ENCODE measurements around the gene CENPK.
A peak's percentile ranks its signal among the peaks of the same experiment; 100 is the strongest.
"Not testable (repeated sequence)": the region's sequence is repeated elsewhere in the genome, so short reads cannot be mapped to it uniquely, and the experiment has no call there.

Gene CENPK

GRCh38 chr5:65508978-65509377 lies 54.0 kb downstream of the CENPK start:
- no peak for DNase-seq (ENCODE audit: low read depth in 2 of 2)

- DNase-seq (ENCODE audit: low read depth in 2 of 2) = no peak
Measured at GRCh38 chr5:65506961-65507360, 56.0 kb downstream of the CENPK start.

GRCh38 chr5:65489119-65489518 lies 73.8 kb downstream of the CENPK start:
- no peak for DNase-seq (ENCODE audit: low read depth in 2 of 2)

- DNase-seq (ENCODE audit: low read depth in 2 of 2) = not testable (repeated sequence)
Measured at GRCh38 chr5:65488038-65488687, 74.8 kb downstream of the CENPK start.

- DNase-seq (ENCODE audit: low read depth in 2 of 2) = not testable (repeated sequence)
Measured at GRCh38 chr5:65486803-65487202, 76.2 kb downstream of the CENPK start.

- DNase-seq (ENCODE audit: low read depth in 2 of 2) = no peak
Measured at GRCh38 chr5:65485405-65485804, 77.6 kb downstream of the CENPK start.

GRCh38 chr5:65483546-65484346 lies 79.2 kb downstream of the CENPK start:
- no peak for DNase-seq (ENCODE audit: low read depth in 2 of 2)

GRCh38 chr5:65482736-65483545 lies 80.0 kb downstream of the CENPK start:
- no peak for DNase-seq (ENCODE audit: low read depth in 2 of 2)

GRCh38 chr5:65482296-65482735 lies 80.7 kb downstream of the CENPK start:
- no peak for DNase-seq (ENCODE audit: low read depth in 2 of 2)

GRCh38 chr5:65481635-65482295 lies 81.2 kb downstream of the CENPK start, which contains the start of gene ADAMTS6:
TSS of gene ADAMTS6 (minus strand) at chr5:65481920. CDS start at chr5:65473673, 8,247 bp downstream.
- DNase-seq (ENCODE audit: low read depth in 2 of 2) = peak; percentile 71 to 73

- no peak for DNase-seq (ENCODE audit: low read depth in 2 of 2)
Measured at GRCh38 chr5:65481171-65481581, 81.8 kb downstream of the CENPK start.

GRCh38 chr5:65480306-65480865 lies 82.6 kb downstream of the CENPK start:
- no peak for DNase-seq (ENCODE audit: low read depth in 2 of 2)

- DNase-seq (ENCODE audit: low read depth in 2 of 2) = no peak
Measured at GRCh38 chr5:65479527-65479926, 83.4 kb downstream of the CENPK start.

GRCh38 chr5:65478336-65478735 lies 84.6 kb downstream of the CENPK start:
- DNase-seq (ENCODE audit: low read depth in 2 of 2) = no peak

GRCh38 chr5:65475895-65476294 lies 87.1 kb downstream of the CENPK start:
- no peak for DNase-seq (ENCODE audit: low read depth in 2 of 2)

GRCh38 chr5:65475336-65475735 lies 87.6 kb downstream of the CENPK start:
- no peak for DNase-seq (ENCODE audit: low read depth in 2 of 2)

- no peak for DNase-seq (ENCODE audit: low read depth in 2 of 2)
Measured at GRCh38 chr5:65474130-65474711, 88.7 kb downstream of the CENPK start.

GRCh38 chr5:65468633-65469032 lies 94.3 kb downstream of the CENPK start:
- DNase-seq (ENCODE audit: low read depth in 2 of 2) = no peak
